Renal cortex interstitium (tissue), 11 donors: ENCODE results near the gene KCNH4. TPM values are rescaled to one million over a fixed set of nuclear protein-coding genes. Genes with fewer than 3 reads are reported as not detected.

Experiments used
- DNase-seq, 11 donors: peaks; one replicate each; pipeline ENCODE4 v3.0.0-alpha.2; 2013; ENCODE audit warnings: low read depth in 9 of 11, low spot score in 4 of 11; ENCODE audit errors: extremely low read depth in 1 of 11
- polyA plus RNA-seq, 3 donors: library from polyadenylated mRNA; unstranded; fragments of 120-200 nt; gene quantifications; one replicate each; pipeline ENCODE4 v1.2.1, GENCODE V29; 2013; ENCODE audit not compliant: insufficient read length in 3 of 3

Gene KCNH4
- polyA plus RNA-seq, 3 donors = 0.03 TPM; not detected in 1

DNA sequence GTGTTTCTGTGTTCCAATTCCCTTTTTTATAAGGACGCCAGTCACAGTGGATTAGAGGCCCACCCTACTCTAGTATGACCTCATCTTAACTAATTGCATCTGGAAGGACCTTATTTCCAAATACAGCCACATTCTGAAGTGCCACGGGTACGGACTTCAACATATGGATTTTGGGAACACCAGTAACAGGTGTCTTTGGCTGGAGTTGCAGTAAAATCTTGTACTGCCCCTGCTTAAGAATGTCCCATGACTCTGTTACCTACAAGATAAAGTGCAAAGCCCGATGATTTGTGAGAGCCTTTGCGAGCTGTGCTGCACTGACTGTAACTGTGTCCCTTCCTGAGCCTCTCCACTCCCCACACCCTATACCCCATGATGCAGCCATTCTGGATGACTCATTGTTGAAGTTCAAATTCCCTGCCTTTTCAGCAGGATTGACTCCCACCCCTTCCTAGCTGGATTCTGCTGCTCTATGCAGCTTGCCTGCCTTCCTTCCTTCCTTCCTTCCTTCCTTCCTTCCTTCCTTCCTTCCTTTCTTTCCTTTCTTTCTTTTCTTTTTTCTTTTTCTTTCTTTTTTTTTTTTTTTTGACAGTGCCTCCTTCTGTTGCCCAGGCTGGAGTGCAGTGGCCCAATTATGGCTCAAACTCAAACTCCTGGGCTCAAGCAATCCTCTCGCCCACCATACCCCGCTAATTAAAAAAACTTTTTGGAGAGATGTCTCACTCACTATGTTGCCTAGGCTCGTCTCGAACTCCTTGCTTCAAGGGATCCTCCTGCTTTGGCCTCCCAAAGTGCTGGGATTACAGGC lies 2.2 kb upstream of the KCNH4 start:
- DNase-seq = no peak

DNA sequence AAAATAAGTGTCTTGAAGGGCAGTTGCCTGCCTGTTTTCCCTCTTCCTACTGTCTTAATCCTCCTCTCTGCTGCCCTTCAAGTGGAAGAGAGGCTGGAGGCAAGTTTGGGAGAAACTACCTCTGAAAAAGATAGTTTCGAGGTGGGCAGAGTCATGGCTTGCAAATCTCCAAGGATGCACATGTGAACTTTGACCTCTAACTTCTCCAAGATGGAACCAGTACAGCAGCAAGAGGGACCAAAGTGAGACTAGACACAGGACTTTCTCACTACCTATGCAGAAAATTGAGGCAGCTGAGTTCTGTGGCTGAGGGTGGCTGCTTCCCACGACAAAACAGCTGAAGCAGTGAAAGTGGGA lies 887 bp upstream of the KCNH4 start:
- no peak for DNase-seq

GRCh38 chr17:42180411-42180921 lies 476 bp downstream of the KCNH4 start:
- no peak for DNase-seq

GRCh38 chr17:42179911-42180410 lies 981 bp downstream of the KCNH4 start:
- DNase-seq = peak in 8 of 11 donors; percentile 33 to 67 (median 64)

- DNase-seq = no peak
These were observed 1.6 kb downstream of the KCNH4 start for GRCh38 chr17:42179335-42179734.

DNA sequence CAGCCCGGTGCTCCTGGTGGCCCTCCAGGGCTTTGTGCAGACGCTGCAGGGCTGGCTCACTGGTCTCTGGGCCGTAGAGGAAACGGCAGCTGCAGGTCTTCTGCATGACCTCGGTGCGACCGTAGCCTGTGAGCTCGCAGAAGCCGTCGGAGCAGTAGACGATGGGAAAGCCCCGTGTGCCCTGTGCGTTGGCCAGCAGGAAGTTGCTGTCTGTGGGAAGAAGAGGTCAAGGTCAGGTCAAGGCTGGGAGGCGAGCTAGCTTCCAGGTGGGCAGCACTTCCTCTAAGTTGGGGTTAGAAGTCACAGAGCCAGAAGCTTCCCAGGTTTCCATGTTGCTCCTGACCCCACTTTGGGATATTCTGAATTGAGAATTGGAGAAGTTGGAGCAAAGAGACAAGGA lies 2.1 kb downstream of the KCNH4 start:
- DNase-seq = no peak

DNA sequence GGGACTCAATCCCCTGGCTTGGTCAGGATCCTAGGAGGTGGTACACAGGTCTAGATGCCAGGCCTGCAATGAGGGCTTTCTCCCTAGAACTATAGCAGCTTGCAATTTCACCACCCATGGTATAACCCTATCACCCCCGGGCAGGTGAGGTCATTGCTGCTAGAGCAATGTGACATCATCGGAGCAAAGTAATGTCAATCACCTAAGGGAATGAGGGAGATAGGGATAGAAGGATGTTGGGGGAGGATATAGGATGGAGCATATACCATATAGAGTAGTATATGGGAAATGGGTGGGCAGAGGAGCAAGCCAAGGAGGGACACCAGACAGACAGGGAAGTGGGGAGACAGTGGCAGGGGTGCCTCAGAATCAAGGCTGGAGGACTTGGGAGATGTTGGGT lies 3.3 kb downstream of the KCNH4 start:
- no peak for DNase-seq

DNA sequence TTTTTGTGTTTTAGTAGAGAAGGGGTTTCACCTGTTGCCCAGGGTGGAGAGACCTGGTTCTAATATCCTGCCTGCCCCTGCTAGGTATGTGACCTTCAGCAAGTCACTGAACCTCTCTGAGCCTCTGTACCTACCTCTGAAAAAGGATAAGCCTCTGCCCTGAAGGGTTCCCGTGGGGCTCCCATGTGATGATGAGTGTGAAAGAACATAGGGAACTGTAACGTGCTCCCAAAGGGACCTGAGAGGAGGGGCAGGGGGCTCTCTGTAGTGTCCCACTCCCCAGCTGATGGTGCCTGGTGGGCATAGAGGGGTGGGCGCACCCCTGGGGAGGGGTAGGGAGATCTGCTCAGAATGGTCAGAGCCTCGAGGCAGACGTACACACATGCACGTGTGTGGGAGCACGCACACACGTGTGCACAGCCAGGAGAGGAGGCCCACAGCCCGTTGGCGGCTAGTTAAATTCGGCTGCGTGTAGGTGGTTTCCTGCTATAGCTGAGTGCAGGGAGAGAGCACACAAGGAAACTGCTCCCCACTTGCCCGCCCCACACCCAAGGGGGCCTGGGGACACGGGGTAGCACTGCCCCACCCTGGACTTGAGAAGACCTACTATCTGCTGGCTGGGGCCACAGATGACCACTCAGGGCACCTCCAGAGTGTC lies 6.7 kb downstream of the KCNH4 start:
- no peak for DNase-seq

GRCh38 chr17:42171831-42172230 lies 9.1 kb downstream of the KCNH4 start:
- DNase-seq = no peak

GRCh38 chr17:42169351-42169750 lies 11.6 kb downstream of the KCNH4 start:
- no peak for DNase-seq

- DNase-seq = no peak
These were observed 13.1 kb downstream of the KCNH4 start for GRCh38 chr17:42167807-42168206.

- no peak for DNase-seq
These were observed 14.7 kb downstream of the KCNH4 start for GRCh38 chr17:42166196-42166763.

GRCh38 chr17:42165751-42166150 lies 15.2 kb downstream of the KCNH4 start:
- no peak for DNase-seq

DNA sequence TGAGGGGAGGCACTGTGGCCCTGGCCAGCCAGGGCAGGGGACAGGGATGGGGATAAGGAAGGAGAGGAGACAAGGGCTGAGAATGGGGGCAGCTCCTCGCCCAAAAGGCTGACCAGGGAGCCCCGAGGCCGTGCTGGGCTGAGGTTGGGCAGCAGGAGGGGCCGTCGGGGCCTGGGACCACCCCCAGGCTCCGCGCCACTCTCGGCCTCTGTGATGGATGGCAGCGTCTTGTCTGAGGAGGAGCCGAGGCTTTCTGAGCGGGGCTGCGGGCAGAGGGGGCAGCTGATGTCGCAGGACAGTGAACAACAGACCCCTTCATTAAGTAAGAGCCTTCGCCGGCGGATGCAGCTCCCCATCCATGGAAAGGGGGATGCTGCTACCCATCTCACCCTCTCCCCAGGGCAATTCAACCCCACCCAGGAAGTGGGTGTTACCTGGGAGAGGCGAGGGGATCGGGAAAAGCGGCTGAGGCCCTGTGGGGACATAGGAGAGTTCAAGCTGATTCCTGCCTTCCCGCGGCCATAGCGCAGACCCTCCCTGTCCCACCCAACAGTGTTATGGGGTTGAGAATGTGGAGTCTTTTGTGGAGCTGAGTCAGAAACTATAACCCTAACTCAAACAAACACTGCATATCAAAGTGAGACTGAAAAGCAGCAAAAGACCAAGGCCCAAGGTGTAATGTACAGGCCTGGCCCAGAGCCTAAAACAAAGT lies 17.1 kb downstream of the KCNH4 start:
- DNase-seq = no peak

- no peak for DNase-seq
These were observed 17.8 kb downstream of the KCNH4 start for GRCh38 chr17:42163113-42163512.

DNA sequence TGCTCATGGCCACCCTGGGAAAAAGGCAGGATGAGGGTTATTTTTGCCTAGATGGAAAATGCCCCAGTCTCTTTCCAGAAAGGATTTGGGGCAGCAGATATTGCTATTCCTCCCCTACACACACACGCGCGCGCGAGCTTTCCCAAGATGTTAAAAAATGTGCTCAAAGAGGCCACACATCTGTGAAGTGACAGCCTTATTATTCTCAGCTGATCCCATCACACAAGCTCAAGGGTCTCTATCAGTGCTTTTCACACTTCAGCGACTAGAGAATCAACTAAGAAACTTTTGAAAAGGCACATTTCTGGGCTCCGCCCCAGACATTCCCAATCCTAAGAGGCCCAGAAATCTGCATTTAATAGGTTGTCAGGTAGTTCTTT lies 20.4 kb downstream of the KCNH4 start:
- no peak for DNase-seq

- DNase-seq = no peak
These were observed 21.0 kb downstream of the KCNH4 start for GRCh38 chr17:42159796-42160530.

DNA sequence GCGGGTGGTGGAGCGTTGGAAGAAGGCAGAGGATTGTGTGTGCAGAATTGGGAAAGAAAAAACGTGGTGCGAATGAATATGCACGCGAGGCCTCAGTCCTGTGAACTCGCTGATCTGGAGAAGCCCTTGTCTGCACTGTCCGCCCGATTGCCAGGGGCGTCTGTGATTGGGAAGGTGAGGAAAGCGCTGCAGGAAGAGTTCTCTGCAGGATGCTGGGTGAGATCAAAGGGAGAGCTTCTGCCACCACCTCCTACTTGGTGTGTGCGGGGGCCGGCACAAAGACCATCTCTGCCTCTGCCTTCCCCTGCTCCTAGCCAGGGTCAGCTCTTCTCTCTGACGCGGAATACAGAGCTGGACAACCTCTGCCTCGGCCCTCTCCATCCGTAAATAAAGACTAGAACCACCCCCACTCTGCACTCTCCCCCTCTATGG lies 25.3 kb downstream of the KCNH4 start:
- no peak for DNase-seq
